ENCODE measurements around the gene GULP1.

DNA sequence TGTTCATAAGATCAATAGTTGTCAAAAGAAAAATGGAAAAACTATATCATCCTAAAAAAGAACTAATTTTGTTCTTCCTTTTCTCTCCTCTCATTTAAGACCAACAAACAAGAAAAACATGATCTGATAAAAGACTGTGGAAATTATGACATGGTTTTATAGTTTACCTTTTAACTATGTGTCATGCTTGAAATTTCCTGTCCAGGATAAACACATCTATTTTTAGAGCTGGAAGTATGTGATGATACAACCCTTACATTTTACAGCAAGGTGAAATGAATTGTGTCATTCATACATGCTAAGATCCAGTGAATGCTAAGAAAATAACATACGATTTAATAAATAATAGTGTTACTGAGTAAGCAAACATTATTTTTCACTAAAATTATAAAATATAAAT, 89.9 kb downstream of the GULP1 start:
- TF ChIP-seq, protein P1, sequence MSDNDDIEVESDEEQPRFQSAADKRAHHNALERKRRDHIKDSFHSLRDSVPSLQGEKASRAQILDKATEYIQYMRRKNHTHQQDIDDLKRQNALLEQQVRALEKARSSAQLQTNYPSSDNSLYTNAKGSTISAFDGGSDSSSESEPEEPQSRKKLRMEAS (IDR thresholded peaks at IDR 0.05), result no peak
- TF ChIP-seq RAD21 (IDR thresholded peaks at IDR 0.05; ENCODE audit: low read depth), result no peak
- TF ChIP-seq CEBPB (IDR thresholded peaks at IDR 0.05), result no peak
- TF ChIP-seq, protein P2, sequence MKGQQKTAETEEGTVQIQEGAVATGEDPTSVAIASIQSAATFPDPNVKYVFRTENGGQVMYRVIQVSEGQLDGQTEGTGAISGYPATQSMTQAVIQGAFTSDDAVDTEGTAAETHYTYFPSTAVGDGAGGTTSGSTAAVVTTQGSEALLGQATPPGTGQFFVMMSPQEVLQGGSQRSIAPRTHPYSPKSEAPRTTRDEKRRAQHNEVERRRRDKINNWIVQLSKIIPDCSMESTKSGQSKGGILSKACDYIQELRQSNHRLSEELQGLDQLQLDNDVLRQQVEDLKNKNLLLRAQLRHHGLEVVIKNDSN (IDR thresholded peaks at IDR 0.05), result no peak

Data from Ishikawa (cell line).